Measurements from ENCODE around the gene CCDC81.

The CCDC81 gene

GRCh38 chr11:86463955-86464354 lies 89.3 kb downstream of the CCDC81 start:
- no peak for DNase-seq (ENCODE audit: low read depth in 4 of 4, low spot score in 1 of 4)

DNA sequence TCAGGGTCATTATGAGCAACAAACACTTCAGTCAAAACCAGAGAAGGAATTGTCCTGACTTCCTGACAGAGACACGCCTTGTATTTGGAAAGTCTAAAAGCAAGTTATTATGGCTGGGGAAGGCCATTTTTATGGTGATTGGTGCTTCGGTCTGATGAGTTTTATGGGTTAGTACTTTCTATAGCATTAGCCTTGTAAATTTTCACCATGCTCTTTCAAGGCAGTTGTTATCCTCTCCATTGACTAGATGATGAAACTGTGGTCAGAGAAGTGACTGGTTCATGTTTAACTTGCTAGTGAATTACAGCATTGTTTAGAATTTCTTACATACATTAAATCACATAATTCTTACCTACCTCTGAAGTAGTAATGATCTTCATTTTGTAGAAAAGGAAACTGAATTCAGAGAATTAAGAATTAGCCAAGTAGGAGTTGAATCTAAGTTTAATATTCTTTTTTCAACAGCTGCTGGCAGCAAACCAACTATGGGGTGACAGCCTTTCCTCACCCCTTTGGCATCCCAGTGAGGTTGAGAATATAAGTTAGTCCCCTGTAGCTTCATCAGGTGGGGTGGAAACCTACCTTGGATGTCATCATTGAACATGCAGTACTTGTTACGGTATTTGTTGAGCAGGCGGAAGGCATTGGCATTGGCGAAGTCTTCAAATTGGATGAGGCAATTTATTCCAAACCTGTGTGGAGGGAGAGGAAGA lies 90.0 kb downstream of the CCDC81 start:
- DNase-seq (ENCODE audit: low read depth in 4 of 4, low spot score in 1 of 4): no peak

DNA sequence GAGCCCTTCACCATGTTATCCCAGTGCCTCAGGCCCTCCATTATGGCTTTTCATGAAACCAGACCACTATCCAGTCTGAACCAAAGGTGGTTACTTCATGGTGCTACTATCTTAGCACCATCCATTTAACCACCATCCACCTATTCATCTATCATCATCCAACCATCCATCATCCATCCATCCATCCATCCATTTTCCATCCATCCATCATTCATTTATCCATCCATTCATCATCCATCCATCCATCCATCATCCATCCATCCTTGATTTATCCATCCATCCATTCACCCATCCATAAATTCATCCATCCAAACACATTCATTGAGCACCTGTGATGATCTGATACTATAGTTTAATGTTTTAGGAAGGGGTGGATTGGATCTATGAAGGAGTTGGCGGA lies 93.5 kb downstream of the CCDC81 start:
- DNase-seq (ENCODE audit: low read depth in 4 of 4, low spot score in 1 of 4): no peak

- no peak for DNase-seq (ENCODE audit: low read depth in 4 of 4, low spot score in 1 of 4)
These were observed 95.1 kb downstream of the CCDC81 start for GRCh38 chr11:86469491-86470388.
